Keratinocyte (primary cell): ENCODE data around the gene GANC. TPM values are rescaled to one million over a fixed set of nuclear protein-coding genes. Genes with fewer than 3 reads are reported as not detected.

Experiments
- DNase-seq: peaks from one replicate; pipeline ENCODE4 v3.0.0-alpha.2; 2011; ENCODE audit warnings: low read depth, missing footprints, low spot score
- FAIRE-seq: peaks from 2 replicates; lab custom pipeline; 2011; peaks lifted over from hg19 to GRCh38; lab: Jason Lieb, UNC
- H2AFZ ChIP-seq: 2 replicates; pipeline ENCODE4 v1.6.0; 2012; ENCODE audit warnings: low read length, control low read depth, inconsistent platforms; ENCODE audit not compliant: control insufficient read depth
- H3K27ac ChIP-seq: 2 replicates; pipeline ENCODE4 v1.5.1; 2011; ENCODE audit warnings: low read length; ENCODE audit not compliant: control insufficient read depth, insufficient read depth
- H3K27me3 ChIP-seq: 3 replicates; pipeline ENCODE4 v1.6.0; 2011; ENCODE audit warnings: low read length; ENCODE audit not compliant: control insufficient read depth, insufficient read depth; ENCODE audit errors: extremely low read depth
- H3K36me3 ChIP-seq, 2 experiments: 2 replicates in 1 of 2; 3 replicates in 1 of 2; pipeline ENCODE4 v1.5.1; 2011; ENCODE audit warnings: low read length in 2 of 2, mild to moderate bottlenecking in 1 of 2; ENCODE audit not compliant: control insufficient read depth in 2 of 2, insufficient read depth in 2 of 2; ENCODE audit errors: extremely low read depth in 1 of 2
- H3K4me1 ChIP-seq: 3 replicates; pipeline ENCODE4 v1.5.1; 2011; ENCODE audit warnings: low read length; ENCODE audit not compliant: control insufficient read depth, insufficient read depth; ENCODE audit errors: extremely low read depth
- H3K4me2 ChIP-seq: 3 replicates; pipeline ENCODE4 v1.6.0; 2011; ENCODE audit warnings: low read depth, low read length; ENCODE audit not compliant: control insufficient read depth, insufficient read depth; ENCODE audit errors: extremely low read depth
- H3K4me3 ChIP-seq, 3 experiments: fragments of 200-600 bp in 1 of 3; sonication (generic) in 1 of 3; 2 replicates in 2 of 3; 3 replicates in 1 of 3; pipeline ENCODE4 v1.5.1; 2011 to 2016; ENCODE audit warnings: low read length in 3 of 3, mild to moderate bottlenecking in 3 of 3, control low read depth in 2 of 3, inconsistent platforms in 1 of 3, low read depth in 1 of 3, mixed read lengths in 1 of 3, mixed run types in 1 of 3, moderate library complexity in 1 of 3; ENCODE audit not compliant: control insufficient read depth in 2 of 3, insufficient read depth in 2 of 3; ENCODE audit errors: extremely low read depth in 1 of 3
- H3K79me2 ChIP-seq: 2 replicates; pipeline ENCODE4 v1.6.0; 2012; ENCODE audit warnings: low read length; ENCODE audit not compliant: control insufficient read depth, insufficient read depth
- H3K9ac ChIP-seq: 3 replicates; pipeline ENCODE4 v1.6.0; 2011; ENCODE audit warnings: low read length; ENCODE audit not compliant: control insufficient read depth, insufficient read depth; ENCODE audit errors: extremely low read depth
- H3K9me1 ChIP-seq: 3 replicates; pipeline ENCODE4 v1.6.0; 2011; ENCODE audit warnings: low read length; ENCODE audit not compliant: control insufficient read depth, insufficient read depth; ENCODE audit errors: extremely low read depth
- H3K9me3 ChIP-seq: 2 replicates; pipeline ENCODE4 v1.5.1; 2012; ENCODE audit warnings: low read depth, low read length; ENCODE audit not compliant: control insufficient read depth
- H4K20me1 ChIP-seq: 3 replicates; pipeline ENCODE4 v1.6.0; 2011; ENCODE audit warnings: low read length; ENCODE audit not compliant: control insufficient read depth, insufficient read depth; ENCODE audit errors: extremely low read depth
- EZH2 ChIP-seq: IDR thresholded peaks from one replicate; pipeline ENCODE4 v1.6.1; 2012; ENCODE audit warnings: inconsistent platforms, mild to moderate bottlenecking, low read length, moderate library complexity
- dilution Hi-C: fragments of 300-500 bp; cut with MboI; formaldehyde crosslinking; loops from one replicate; pipeline ENCODE4 v1.7.0; 2020; ENCODE audit warnings: low sequenced_read_pairs; ENCODE audit not compliant: extremely low pct_ligation_motif_present
- polyA plus RNA-seq, 5 experiments: library from polyadenylated mRNA; depleted of rRNA in 3 of 5; stranded (reverse) in 3 of 5; stranded (forward) in 1 of 5; unstranded in 1 of 5; fragments of >200 nt; gene quantifications; 1 replicate in 1 of 5; 2 replicates in 3 of 5; 3 replicates in 1 of 5; pipeline versions ENCODE4 v1.2.1 to v1.2.3, GENCODE V29; 2011 to 2012; ENCODE audit warnings: missing spikeins in 2 of 5, low read depth in 1 of 5, low replicate concordance in 1 of 5
- TF ChIP-seq, protein P1 (sequence below), 3 experiments: IDR thresholded peaks in 1 of 3; conservative IDR thresholded peaks in 1 of 3; optimal IDR thresholded peaks in 1 of 3; 2 replicates in 2 of 3; 3 replicates in 1 of 3; pipeline versions ENCODE3 to v1.5.1; 2011; ENCODE audit warnings: low read length in 3 of 3, mild to moderate bottlenecking in 3 of 3, moderate library complexity in 2 of 3, control low read depth in 1 of 3, inconsistent platforms in 1 of 3; ENCODE audit not compliant: insufficient read depth in 2 of 3; ENCODE audit errors: extremely low read depth in 1 of 3

GANC gene
- polyA plus RNA-seq, 1 donor (not counting 4 experiments of a cell fraction or from before 2014, with no cell fraction given), result 46.2 TPM

DNA sequence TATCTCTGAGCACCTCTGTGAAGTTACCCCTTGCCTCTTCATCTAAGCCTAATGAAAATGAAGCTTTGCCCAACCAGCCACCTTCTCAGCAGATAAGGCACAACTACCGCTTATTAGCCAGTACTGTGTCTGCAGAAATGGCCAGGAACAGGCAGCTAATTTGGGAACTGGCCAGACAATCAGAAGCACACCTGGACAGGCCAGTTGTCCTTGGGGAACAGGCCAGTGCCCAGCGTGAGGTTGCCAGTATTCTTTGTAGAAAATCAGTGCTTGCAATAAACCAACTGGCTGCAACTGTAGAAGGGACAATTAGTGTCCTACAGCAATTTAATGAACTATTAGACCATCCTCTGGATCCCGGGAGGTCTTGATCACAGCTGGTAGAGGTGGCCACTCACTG is 10.7 kb downstream of the GANC start:
- H3K9ac ChIP-seq, result no peak overlapping the region
- H3K79me2 ChIP-seq, result no peaks in the 10 kb centered on the region
- H3K9me3 ChIP-seq, result no peaks in the 10 kb centered on the region
- no peaks in the 10 kb centered on the region for H3K27me3 ChIP-seq
- DNase-seq, result no peak
- FAIRE-seq, result no peak
- H3K4me2 ChIP-seq, result no peak overlapping the region
- H3K36me3 ChIP-seq, result peaks cover 18 to 24% of the 10 kb centered on the region in 2 experiments
- peaks cover 2% of the 10 kb centered on the region for H3K9me1 ChIP-seq
- no peak for TF ChIP-seq EZH2
- TF ChIP-seq, protein P1, sequence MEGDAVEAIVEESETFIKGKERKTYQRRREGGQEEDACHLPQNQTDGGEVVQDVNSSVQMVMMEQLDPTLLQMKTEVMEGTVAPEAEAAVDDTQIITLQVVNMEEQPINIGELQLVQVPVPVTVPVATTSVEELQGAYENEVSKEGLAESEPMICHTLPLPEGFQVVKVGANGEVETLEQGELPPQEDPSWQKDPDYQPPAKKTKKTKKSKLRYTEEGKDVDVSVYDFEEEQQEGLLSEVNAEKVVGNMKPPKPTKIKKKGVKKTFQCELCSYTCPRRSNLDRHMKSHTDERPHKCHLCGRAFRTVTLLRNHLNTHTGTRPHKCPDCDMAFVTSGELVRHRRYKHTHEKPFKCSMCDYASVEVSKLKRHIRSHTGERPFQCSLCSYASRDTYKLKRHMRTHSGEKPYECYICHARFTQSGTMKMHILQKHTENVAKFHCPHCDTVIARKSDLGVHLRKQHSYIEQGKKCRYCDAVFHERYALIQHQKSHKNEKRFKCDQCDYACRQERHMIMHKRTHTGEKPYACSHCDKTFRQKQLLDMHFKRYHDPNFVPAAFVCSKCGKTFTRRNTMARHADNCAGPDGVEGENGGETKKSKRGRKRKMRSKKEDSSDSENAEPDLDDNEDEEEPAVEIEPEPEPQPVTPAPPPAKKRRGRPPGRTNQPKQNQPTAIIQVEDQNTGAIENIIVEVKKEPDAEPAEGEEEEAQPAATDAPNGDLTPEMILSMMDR (optimal IDR thresholded peaks at IDR 0.05 in 1 of 3, IDR thresholded peaks at IDR 0.05 in 1 of 3, conservative IDR thresholded peaks at IDR 0.05 in 1 of 3; ENCODE audit: extremely low read depth in 1 of 3, insufficient read depth in 2 of 3, low read length in 3 of 3), result no peak
- dilution Hi-C loops, result no loop called here
- H3K4me1 ChIP-seq, result no peaks in the 10 kb centered on the region
- H4K20me1 ChIP-seq, result no peaks in the 10 kb centered on the region
- H2AFZ ChIP-seq, result no peak overlapping the region
- no peak overlapping the region for H3K27ac ChIP-seq
- H3K4me3 ChIP-seq, result no peak overlapping the region

DNA sequence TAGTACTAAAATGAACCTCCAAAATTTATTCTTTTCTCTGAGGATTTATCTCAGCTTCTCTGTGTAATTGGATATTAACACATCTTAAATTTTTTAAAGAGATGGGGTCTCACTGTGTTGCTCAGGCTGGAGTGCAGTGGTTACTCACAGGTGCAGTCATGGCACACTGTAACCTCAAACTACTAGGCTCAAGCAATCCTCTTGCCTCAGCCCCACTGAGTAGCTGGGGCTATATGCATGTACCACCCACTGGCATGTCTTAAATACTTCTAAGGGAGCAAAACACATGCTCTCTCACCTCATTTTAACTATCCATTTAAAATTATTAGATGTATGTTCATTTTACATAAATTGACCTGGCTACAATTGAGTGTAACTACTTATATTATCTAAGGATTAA is 11.6 kb downstream of the GANC start:
- H4K20me1 ChIP-seq, result no peaks in the 10 kb centered on the region
- no peak for TF ChIP-seq EZH2
- TF ChIP-seq, protein P1 (optimal IDR thresholded peaks at IDR 0.05 in 1 of 3, IDR thresholded peaks at IDR 0.05 in 1 of 3, conservative IDR thresholded peaks at IDR 0.05 in 1 of 3; ENCODE audit: extremely low read depth in 1 of 3, insufficient read depth in 2 of 3, low read length in 3 of 3), result no peak
- H3K4me2 ChIP-seq, result no peak overlapping the region
- H3K36me3 ChIP-seq, result peaks cover 15 to 20% of the 10 kb centered on the region in 2 experiments
- FAIRE-seq, result no peak
- H3K9me3 ChIP-seq, result no peaks in the 10 kb centered on the region
- DNase-seq, result no peak
- no peak overlapping the region for H2AFZ ChIP-seq
- no peak overlapping the region for H3K4me3 ChIP-seq
- H3K9me1 ChIP-seq, result peaks cover 2% of the 10 kb centered on the region
- dilution Hi-C loops, result no loop called here
- H3K27ac ChIP-seq, result no peak overlapping the region
- H3K4me1 ChIP-seq, result no peaks in the 10 kb centered on the region
- no peaks in the 10 kb centered on the region for H3K27me3 ChIP-seq
- no peak overlapping the region for H3K9ac ChIP-seq
- H3K79me2 ChIP-seq, result no peaks in the 10 kb centered on the region
